ENCODE results near the gene DYRK1A.

Gene DYRK1A

DNA sequence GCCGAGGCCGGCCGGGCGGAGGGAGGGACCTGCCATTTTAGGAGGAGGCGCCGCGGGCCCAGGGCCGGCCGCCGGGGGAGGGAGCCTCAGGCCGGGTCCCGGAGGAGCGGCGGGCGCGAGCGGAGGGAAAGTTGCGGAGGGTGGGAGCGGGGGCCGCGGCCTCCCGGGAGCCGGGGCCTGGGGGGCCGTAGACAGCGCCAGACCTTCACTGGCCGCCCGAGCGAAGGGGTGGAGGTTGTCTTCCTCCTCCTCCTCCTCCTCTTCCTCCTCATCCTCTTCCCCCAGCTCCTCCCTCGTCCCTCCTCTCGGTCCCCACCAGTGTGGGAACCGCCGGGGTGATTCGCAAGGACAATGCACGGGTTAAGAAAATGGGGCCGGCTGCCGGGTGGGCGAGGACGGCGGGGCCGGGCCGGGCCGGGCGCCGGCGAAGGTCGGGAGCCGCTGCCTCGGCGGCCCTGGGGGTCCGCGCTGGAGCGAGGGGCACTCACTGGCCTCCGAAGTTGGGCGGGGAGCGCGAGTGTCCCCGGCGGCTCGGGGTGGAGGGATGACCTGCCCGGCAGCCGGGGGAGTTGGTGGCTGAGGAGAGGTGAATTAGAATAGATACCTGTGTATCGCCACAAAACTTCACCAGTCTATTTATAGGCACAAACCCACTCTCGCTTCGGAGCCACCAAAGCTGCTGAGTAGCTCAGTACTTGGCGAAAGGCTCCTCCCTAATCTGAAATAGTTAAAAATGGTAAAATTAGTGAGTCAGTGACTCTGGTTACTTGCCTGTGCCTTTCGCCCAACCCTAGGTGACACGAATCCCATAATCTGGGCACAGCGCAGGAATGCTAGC is 1.3 kb downstream of the DYRK1A start:
- TF ChIP-seq ZNF70 (CRISPR knock-in tag; IDR thresholded peaks at IDR 0.05): no peak
- TF ChIP-seq ISL1 (CRISPR knock-in tag; IDR thresholded peaks at IDR 0.05): no peak
- TF ChIP-seq ARNTL (CRISPR knock-in tag; IDR thresholded peaks at IDR 0.05; ENCODE audit: borderline replicate concordance, low read depth): no peak
- no peak for TF ChIP-seq ZNF8 (CRISPR knock-in tag; IDR thresholded peaks at IDR 0.05)
- no peak for TF ChIP-seq BACH2 (CRISPR knock-in tag; IDR thresholded peaks at IDR 0.05; ENCODE audit: borderline replicate concordance)
- TF ChIP-seq PPARA (CRISPR knock-in tag; IDR thresholded peaks at IDR 0.05; ENCODE audit: borderline replicate concordance): no peak
- TF ChIP-seq ZFP30 (CRISPR knock-in tag; IDR thresholded peaks at IDR 0.05): no peak
- TF ChIP-seq, protein P1, sequence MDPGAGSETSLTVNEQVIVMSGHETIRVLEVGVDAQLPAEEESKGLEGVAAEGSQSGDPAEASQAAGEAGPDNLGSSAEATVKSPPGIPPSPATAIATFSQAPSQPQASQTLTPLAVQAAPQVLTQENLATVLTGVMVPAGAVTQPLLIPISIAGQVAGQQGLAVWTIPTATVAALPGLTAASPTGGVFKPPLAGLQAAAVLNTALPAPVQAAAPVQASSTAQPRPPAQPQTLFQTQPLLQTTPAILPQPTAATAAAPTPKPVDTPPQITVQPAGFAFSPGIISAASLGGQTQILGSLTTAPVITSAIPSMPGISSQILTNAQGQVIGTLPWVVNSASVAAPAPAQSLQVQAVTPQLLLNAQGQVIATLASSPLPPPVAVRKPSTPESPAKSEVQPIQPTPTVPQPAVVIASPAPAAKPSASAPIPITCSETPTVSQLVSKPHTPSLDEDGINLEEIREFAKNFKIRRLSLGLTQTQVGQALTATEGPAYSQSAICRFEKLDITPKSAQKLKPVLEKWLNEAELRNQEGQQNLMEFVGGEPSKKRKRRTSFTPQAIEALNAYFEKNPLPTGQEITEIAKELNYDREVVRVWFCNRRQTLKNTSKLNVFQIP (CRISPR knock-in tag; IDR thresholded peaks at IDR 0.05; ENCODE audit: borderline replicate concordance, low read depth): no peak
- no peak for TF ChIP-seq CREB5 (CRISPR knock-in tag; IDR thresholded peaks at IDR 0.05; ENCODE audit: low read depth)
- no peak for TF ChIP-seq OSR1 (CRISPR knock-in tag; IDR thresholded peaks at IDR 0.05)
- no peak for TF ChIP-seq ESRRG (CRISPR knock-in tag; IDR thresholded peaks at IDR 0.05)
- no peak for TF ChIP-seq ZFP3 (CRISPR knock-in tag; IDR thresholded peaks at IDR 0.05)
- no peak for TF ChIP-seq RARB (CRISPR knock-in tag; IDR thresholded peaks at IDR 0.05)
- no peak for TF ChIP-seq ZC3H10 (CRISPR knock-in tag; IDR thresholded peaks at IDR 0.05)
- no peak for TF ChIP-seq TOX (CRISPR knock-in tag; IDR thresholded peaks at IDR 0.05; ENCODE audit: borderline replicate concordance)
- no peak for ATAC-seq

DNA sequence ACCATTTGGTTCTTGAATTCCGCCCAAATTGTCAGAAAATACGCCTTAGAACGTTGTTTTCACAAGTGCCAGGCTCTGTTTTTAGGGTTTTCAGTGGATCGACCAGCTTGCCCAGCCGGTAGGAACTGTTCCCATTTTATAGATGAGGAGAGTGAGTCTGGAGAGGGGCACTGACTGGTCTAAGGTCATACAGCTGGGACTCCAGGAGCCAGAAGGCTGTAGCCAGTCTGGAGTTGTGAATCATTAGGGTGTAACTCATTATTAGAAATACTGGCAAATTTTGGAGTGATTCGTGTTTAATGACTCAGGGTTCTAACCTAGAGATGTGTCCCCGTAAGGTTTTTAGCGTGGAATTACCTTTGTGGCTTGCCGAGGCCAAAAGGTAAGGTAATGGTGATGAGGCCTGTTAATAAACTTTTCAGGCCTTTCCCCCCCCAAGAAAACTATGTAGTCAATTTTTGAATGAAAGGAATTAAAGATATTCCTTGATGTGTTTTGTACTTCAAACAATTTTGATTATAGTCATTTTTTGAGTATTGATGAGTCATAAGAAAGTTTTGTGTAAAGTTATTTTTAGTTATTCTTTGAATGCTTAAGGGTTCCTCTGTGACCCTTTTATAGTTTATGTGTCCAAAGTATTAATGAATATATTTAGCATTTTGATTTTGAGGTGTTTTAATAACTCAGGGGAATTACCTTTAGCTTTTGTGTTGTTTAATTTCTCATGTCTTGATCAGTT is 2.1 kb downstream of the DYRK1A start:
- no peak for ATAC-seq

More for the DNA sequence above, 2.1 kb downstream of the DYRK1A start:
- TF ChIP-seq SNAI2 (CRISPR knock-in tag; IDR thresholded peaks at IDR 0.05) (no peak), ZFP3 (CRISPR knock-in tag; IDR thresholded peaks at IDR 0.05) (no peak), ZFP30 (CRISPR knock-in tag; IDR thresholded peaks at IDR 0.05) (no peak), ARNTL (CRISPR knock-in tag; IDR thresholded peaks at IDR 0.05; ENCODE audit: borderline replicate concordance, low read depth) (no peak), TCF4 (CRISPR knock-in tag; IDR thresholded peaks at IDR 0.05; ENCODE audit: borderline replicate concordance) (no peak), TSHZ2 (CRISPR knock-in tag; IDR thresholded peaks at IDR 0.05) (no peak), ZNF8 (CRISPR knock-in tag; IDR thresholded peaks at IDR 0.05) (no peak), ZNF70 (CRISPR knock-in tag; IDR thresholded peaks at IDR 0.05) (no peak), ESRRG (CRISPR knock-in tag; IDR thresholded peaks at IDR 0.05) (no peak), ISL1 (CRISPR knock-in tag; IDR thresholded peaks at IDR 0.05) (no peak), TOX (CRISPR knock-in tag; IDR thresholded peaks at IDR 0.05; ENCODE audit: borderline replicate concordance) (no peak), ZNF565 (CRISPR knock-in tag; conservative IDR thresholded peaks at IDR 0.05; ENCODE audit: low read depth) (no peak), PATZ1 (CRISPR knock-in tag; IDR thresholded peaks at IDR 0.05; ENCODE audit: borderline replicate concordance) (no peak), CREB5 (CRISPR knock-in tag; IDR thresholded peaks at IDR 0.05; ENCODE audit: low read depth) (no peak), OSR1 (CRISPR knock-in tag; IDR thresholded peaks at IDR 0.05) (no peak), BACH2 (CRISPR knock-in tag; IDR thresholded peaks at IDR 0.05; ENCODE audit: borderline replicate concordance) (no peak), RARB (CRISPR knock-in tag; IDR thresholded peaks at IDR 0.05) (no peak)
- TF ChIP-seq, protein P1 (CRISPR knock-in tag; IDR thresholded peaks at IDR 0.05; ENCODE audit: borderline replicate concordance, low read depth): no peak
